Lower lobe of right lung (tissue), 2 donors: Measurements from ENCODE around the gene NCK2. TPM values are rescaled to one million over a fixed set of nuclear protein-coding genes. Genes with fewer than 3 reads are reported as not detected.

Experiments used
- ATAC-seq, 2 donors: fragments of 200-7000 bp; cut with Tn5 transposase; one replicate each; pipeline ENCODE4 v1.9.1; 2020 to 2022; ENCODE audit warnings: mild to moderate bottlenecking in 2 of 2, moderate library complexity in 2 of 2
- DNase-seq: peaks from one replicate; pipeline ENCODE4 v3.0.0-alpha.2; 2020
- H3K27ac ChIP-seq: fragments of 200-600 bp; one replicate; pipeline ENCODE4 v1.8.0; 2022
- H3K27me3 ChIP-seq: fragments of 200-600 bp; one replicate; pipeline ENCODE4 v1.8.0; 2022; ENCODE audit warnings: low read depth
- H3K36me3 ChIP-seq: fragments of 200-600 bp; one replicate; pipeline ENCODE4 v1.8.0; 2022; ENCODE audit warnings: mild to moderate bottlenecking
- H3K4me1 ChIP-seq: fragments of 200-600 bp; one replicate; pipeline ENCODE4 v1.8.0; 2022
- H3K4me3 ChIP-seq: fragments of 200-600 bp; one replicate; pipeline ENCODE4 v1.8.0; 2022; ENCODE audit warnings: mild to moderate bottlenecking
- H3K9me3 ChIP-seq: fragments of 200-600 bp; one replicate; pipeline ENCODE4 v1.8.0; 2022
- CTCF ChIP-seq: fragments of 200-600 bp; IDR thresholded peaks from one replicate; pipeline ENCODE4 v1.8.0; 2022; ENCODE audit warnings: antibody characterized with exemption, mild to moderate bottlenecking
- intact Hi-C: fragments of 100-400 bp; cut with DNase I; formaldehyde crosslinking; loops from one replicate; pipeline ENCODE4 v1.11.0; 2022
- total RNA-seq: library from RNA; stranded (reverse); fragmentation: NEBNext Ultra II Directional; extraction: Animal tissue kit (Norgen Biotek cat#: 25700); gene quantifications from one replicate; pipeline ENCODE4 v1.2.1, GENCODE V29; 2021
- donor health status: DM: no; HTN: yes; CAD: no; lungs with severe emphysema.

Gene NCK2
- total RNA-seq, 1 donor from 2014 or later, result 36.7 TPM

GRCh38 chr2:105814291-105814940, 69.7 kb downstream of the NCK2 start:
- no peak overlapping the region for H3K27ac ChIP-seq
- no peak overlapping the region for H3K4me3 ChIP-seq
- intact Hi-C loops, result no loop called here
- no peaks in the 10 kb centered on the region for H3K9me3 ChIP-seq
- TF ChIP-seq CTCF, result no peak
- DNase-seq (no peak), ATAC-seq (no peak)
- H3K36me3 ChIP-seq, result peaks cover 5% of the 10 kb centered on the region
- no peaks in the 10 kb centered on the region for H3K27me3 ChIP-seq
- peaks cover 18% of the 10 kb centered on the region for H3K4me1 ChIP-seq

- Histone ChIP-seq H3K27me3 (no peaks in the 10 kb centered on the region), H3K4me1 (peaks cover 18% of the 10 kb centered on the region), H3K36me3 (peaks cover 5% of the 10 kb centered on the region), H3K27ac (no peak overlapping the region), H3K4me3 (no peak overlapping the region), H3K9me3 (no peaks in the 10 kb centered on the region)
- no peak for ATAC-seq
- no peak for DNase-seq
- intact Hi-C loops, result no loop called here
- no peak for TF ChIP-seq CTCF
Measured at GRCh38 chr2:105815401-105815800, 70.7 kb downstream of the NCK2 start.

GRCh38 chr2:105820151-105820550, 75.4 kb downstream of the NCK2 start:
- intact Hi-C loops, result no loop called here
- DNase-seq (no peak), ATAC-seq (no peak)
- no peak overlapping the region for H3K27ac ChIP-seq
- H3K4me3 ChIP-seq, result no peak overlapping the region
- no peaks in the 10 kb centered on the region for H3K9me3 ChIP-seq
- no peaks in the 10 kb centered on the region for H3K27me3 ChIP-seq
- peaks cover 6% of the 10 kb centered on the region for H3K4me1 ChIP-seq
- no peak for TF ChIP-seq CTCF
- H3K36me3 ChIP-seq, result peaks cover 5% of the 10 kb centered on the region

- intact Hi-C loops, result no loop called here
- ATAC-seq (no peak), DNase-seq (no peak)
- TF ChIP-seq CTCF, result no peak
- Histone ChIP-seq H3K27ac (no peak overlapping the region), H3K4me1 (peaks cover 6% of the 10 kb centered on the region), H3K9me3 (no peaks in the 10 kb centered on the region), H3K36me3 (peaks cover 5% of the 10 kb centered on the region), H3K27me3 (no peaks in the 10 kb centered on the region), H3K4me3 (no peak overlapping the region)
Measured at GRCh38 chr2:105820691-105821090, 76.0 kb downstream of the NCK2 start.

- TF ChIP-seq CTCF, result no peak
- peak in 1 of 2 donors; percentile 23 for ATAC-seq
- Histone ChIP-seq H3K27me3 (no peaks in the 10 kb centered on the region), H3K4me3 (no peak overlapping the region), H3K4me1 (peaks cover 6% of the 10 kb centered on the region), H3K27ac (no peak overlapping the region), H3K36me3 (peaks cover 5% of the 10 kb centered on the region), H3K9me3 (no peaks in the 10 kb centered on the region)
- no peak for DNase-seq
- intact Hi-C loops, result no loop called here
Measured at GRCh38 chr2:105821428-105822125, 76.9 kb downstream of the NCK2 start.
